HepG2 (cell line): ENCODE results near the gene NCOA1. TPM values are rescaled to one million over a fixed set of nuclear protein-coding genes. Genes with fewer than 3 reads are reported as not detected.

Experiments
- ATAC-seq: fragments of 200-7000 bp; cut with Tn5 transposase; 3 replicates; pipeline ENCODE4 v1.9.1; 2020; ENCODE audit warnings: mild to moderate bottlenecking, moderate library complexity
- BruUV-seq: library from RNA; stranded (reverse); fragments of 400-500 nt; replicated peaks from 2 replicates; lab custom pipeline; 2021; lab: Mats Ljungman, UMichigan
- CTCF ChIA-PET: fragments of 300-600 bp; formaldehyde crosslinking; extraction: SDS; loops from one replicate; lab custom pipeline; 2021; ENCODE audit warnings: low total read pairs, inconsistent platforms, low intra/inter-chr PET ratio; lab: Yijun Ruan, JAX
- POLR2A ChIA-PET: fragments of 350-600 bp; sonication (Branson Sonifier 250); formaldehyde crosslinking; loops from one replicate; lab custom pipeline; 2020; ENCODE audit warnings: antibody characterized with exemption, inconsistent platforms; lab: Yijun Ruan, JAX
- DNase-seq: peaks from one replicate; pipeline ENCODE4 v3.0.0-alpha.2; 2015; ENCODE audit warnings: low spot score
- FAIRE-seq: peaks from 3 replicates; lab custom pipeline; 2011; peaks lifted over from hg19 to GRCh38; lab: Jason Lieb, UNC
- H2AFZ ChIP-seq: one replicate; pipeline ENCODE4 v1.6.1; 2011; ENCODE audit warnings: low read length, inconsistent platforms
- H3K27ac ChIP-seq: fragments of 300-600 bp; 3 replicates; pipeline ENCODE4 v1.8.0; 2011; ENCODE audit warnings: mixed run types, mild to moderate bottlenecking, mixed read lengths, low read length, inconsistent platforms; ENCODE audit not compliant: insufficient read depth; ENCODE audit errors: extremely low read length
- H3K27me3 ChIP-seq, 2 experiments: fragments of 200-600 bp in 1 of 2; 2 replicates in 1 of 2; 3 replicates in 1 of 2; pipeline versions ENCODE4 v1.6.0 to v1.8.0; 2011; ENCODE audit warnings: low read length in 2 of 2, mild to moderate bottlenecking in 2 of 2, moderate library complexity in 2 of 2, inconsistent platforms in 1 of 2; ENCODE audit not compliant: insufficient read depth in 2 of 2, control insufficient read depth in 1 of 2
- H3K36me3 ChIP-seq, 2 experiments: fragments of 200-600 bp in 1 of 2; replicated peaks in 1 of 2; 2 replicates in 1 of 2; 3 replicates in 1 of 2; pipeline versions ENCODE4 v1.5.1 to v1.8.0; 2011; ENCODE audit warnings: low read length in 2 of 2, inconsistent platforms in 1 of 2; ENCODE audit not compliant: insufficient read depth in 2 of 2, control insufficient read depth in 1 of 2
- H3K4me1 ChIP-seq: 2 replicates; pipeline ENCODE4 v1.5.1; 2012; ENCODE audit warnings: low read length, inconsistent platforms; ENCODE audit not compliant: insufficient read depth
- H3K4me2 ChIP-seq: 2 replicates; pipeline ENCODE4 v1.6.0; 2011; ENCODE audit warnings: low read depth, low read length, inconsistent platforms
- H3K4me3 ChIP-seq, 3 experiments: fragments of 200-600 bp in 1 of 3; sonication (generic), shearing (Covaris generic) in 1 of 3; replicated peaks in 1 of 3; 2 replicates each; pipeline ENCODE4 v1.5.1; 2011 to 2016; ENCODE audit warnings: low read length in 3 of 3, inconsistent platforms in 2 of 3, low read depth in 2 of 3, mild to moderate bottlenecking in 2 of 3, control low read depth in 1 of 3, mixed read lengths in 1 of 3; ENCODE audit not compliant: insufficient read depth in 1 of 3
- H3K79me2 ChIP-seq: one replicate; pipeline ENCODE4 v1.6.1; 2011; ENCODE audit warnings: low read length, inconsistent platforms; ENCODE audit not compliant: insufficient read depth
- H3K9ac ChIP-seq: 2 replicates; pipeline ENCODE4 v1.6.0; 2011; ENCODE audit warnings: mild to moderate bottlenecking, low read depth, low read length, inconsistent platforms; ENCODE audit not compliant: insufficient read depth
- H3K9me3 ChIP-seq: 2 replicates; pipeline ENCODE4 v1.5.1; 2012; ENCODE audit warnings: mild to moderate bottlenecking, low read length
- H4K20me1 ChIP-seq: 2 replicates; pipeline ENCODE4 v1.6.0; 2011; ENCODE audit warnings: inconsistent platforms, mild to moderate bottlenecking, low read length, moderate library complexity; ENCODE audit not compliant: insufficient read depth
- ETV6 ChIP-seq: sonication (generic); formaldehyde crosslinking; conservative IDR thresholded peaks from 2 replicates; pipeline ENCODE4 v1.4.0; 2020; ENCODE audit warnings: missing genetic modification reagents
- PRMT3 ChIP-seq: sonication (generic); formaldehyde crosslinking; IDR thresholded peaks from 2 replicates; pipeline ENCODE4 v1.8.1; 2022; ENCODE audit warnings: low read depth, mild to moderate bottlenecking, moderate library complexity, missing genetic modification reagents, borderline replicate concordance
- ZNF484 ChIP-seq: sonication (generic); formaldehyde crosslinking; IDR thresholded peaks from 2 replicates; pipeline ENCODE4 v1.5.1; 2020; ENCODE audit warnings: mild to moderate bottlenecking, low read depth, missing genetic modification reagents, borderline replicate concordance
- WGBS: methylation state at CpG from one replicate; pipeline ENCODE4 v1.1.6; 2017; ENCODE audit warnings: low lambda C conversion rate; 5-methylcytosine and 5-hydroxymethylcytosine counted together
- in situ Hi-C: cut with HindIII; loops from 2 replicates; pipeline ENCODE4 v1.10.0; 2017; ENCODE audit warnings: low pct_unique_long_range_greater_than_20kb; ENCODE audit not compliant: extremely low pct_ligation_motif_present
- intact Hi-C: fragments of 100-400 bp; cut with micrococcal nuclease; formaldehyde crosslinking; loops from one replicate; pipeline ENCODE4 v1.10.0; 2022; ENCODE audit not compliant: unreplicated experiment
- polyA plus RNA-seq, 8 experiments: library from polyadenylated mRNA; depleted of rRNA in 3 of 8; stranded (reverse) in 7 of 8; unstranded in 1 of 8; fragments of >200 nt; fragmentation: Illumina TruSeq in 4 of 8; extraction: Trizol in 4 of 8; gene quantifications; 2 replicates each; pipeline versions ENCODE4 v1.2.1 to v1.2.3, GENCODE V29; 2011 to 2016; ENCODE audit warnings: low read depth in 4 of 8, missing spikeins in 1 of 8, mixed read lengths in 1 of 8; ENCODE audit not compliant: insufficient read depth in 1 of 8
- total RNA-seq, 5 experiments: library from RNA; depleted of rRNA; stranded (reverse); fragments of >200 nt; fragmentation: Illumina TruSeq; extraction: Trizol; gene quantifications; 2 replicates each; pipeline ENCODE4 v1.2.3, GENCODE V29; 2016; ENCODE audit warnings: low read depth in 1 of 5
- TF ChIP-seq, protein P1 (sequence below): sonication (generic); formaldehyde crosslinking; IDR thresholded peaks from 2 replicates; pipeline ENCODE4 v1.4.0; 2020; ENCODE audit warnings: mild to moderate bottlenecking, missing genetic modification reagents
- TF ChIP-seq, protein P2 (sequence below): sonication (generic); formaldehyde crosslinking; IDR thresholded peaks from 2 replicates; pipeline ENCODE4 v1.5.0; 2020; ENCODE audit warnings: missing genetic modification reagents
- TF ChIP-seq, protein P3 (sequence below): sonication (generic); formaldehyde crosslinking; IDR thresholded peaks from 2 replicates; pipeline ENCODE4 v1.4.0; 2020; ENCODE audit warnings: missing genetic modification reagents, mild to moderate bottlenecking, borderline replicate concordance

The NCOA1 gene
- total and polyA plus RNA-seq, 2 of the 13 experiments (the other 11 are each of a cell fraction or from before 2014, with no cell fraction given), result 10.0 to 10.4 TPM

DNA sequence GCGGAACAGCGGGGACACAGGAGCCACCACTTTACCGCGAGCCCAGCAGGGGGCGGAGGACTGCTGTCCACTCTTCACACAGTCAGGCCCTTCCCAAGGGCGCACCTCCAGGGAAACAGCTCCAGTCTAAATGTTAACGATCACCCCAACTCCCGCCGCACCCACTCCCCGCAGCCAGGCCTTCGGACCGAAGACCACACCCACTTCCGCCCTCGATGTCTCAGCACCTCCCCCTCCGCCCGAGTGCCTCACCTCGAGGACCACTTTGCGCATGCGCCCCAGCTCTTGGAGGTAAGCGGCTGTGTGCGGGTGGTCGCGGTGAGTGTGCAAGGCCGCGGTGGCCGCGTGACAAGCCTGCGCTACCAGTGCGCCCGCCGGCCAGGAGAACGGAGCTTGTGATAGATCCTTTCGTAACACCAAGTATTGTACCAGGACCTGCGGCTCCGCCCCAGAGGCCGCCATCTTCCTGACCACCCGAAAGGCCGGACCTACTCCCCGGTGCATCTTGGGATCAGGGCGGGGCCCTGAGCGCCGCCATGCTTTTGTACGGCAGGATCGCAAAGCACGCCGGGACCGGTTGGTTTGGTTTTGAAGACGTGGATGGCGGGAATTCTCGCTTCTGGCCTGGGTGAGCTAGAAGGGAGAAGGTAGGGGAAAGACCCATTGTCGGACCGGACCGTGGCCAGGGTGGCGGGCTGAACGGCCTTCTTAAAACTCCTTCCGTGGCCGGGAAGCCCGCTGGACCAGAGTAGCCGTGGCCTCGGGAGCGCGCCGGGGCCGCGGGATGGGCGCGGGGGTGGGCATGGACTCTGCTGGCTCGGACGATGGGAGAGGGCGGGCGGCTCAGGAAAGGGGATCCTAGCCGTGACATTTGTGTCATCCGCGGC is 302.1 kb downstream of the NCOA1 start, which contains the start of the genes CENPO and PTRHD1:
CENPO (plus strand) TSS at position 552 of the 887 bp plus-strand sequence. CDS start 495 bp downstream, outside the sequence.
PTRHD1 (minus strand) TSS at position 518 of the 887 bp plus-strand sequence; CDS start at position 504, 14 bp downstream.
- H3K9me3 ChIP-seq, result no peaks in the 10 kb centered on the region
- POLR2A ChIA-PET, result interaction anchor here (0.7 to 1.8 kb wide), 19 partner anchors 9 to 866 kb away, joined by 3 to 14 read pairs (median 4); partner anchors contain the start of genes ATAD2B, ITSN2, NCOA1 and SF3B6
- H2AFZ ChIP-seq, result peak within 1 kb of the TSS; percentile 93
- no TSS peak for BruUV-seq
- peak within 1 kb of the TSS; percentile 97 for H3K9ac ChIP-seq
- peaks cover 3 to 20% of the 10 kb centered on the region in 2 experiments; a peak in 4 of 5 replicates for H3K36me3 ChIP-seq
- no peaks in the 10 kb centered on the region for H4K20me1 ChIP-seq
- peak within 1 kb of the TSS; percentile 81 for H3K4me2 ChIP-seq
- DNase-seq (peak; percentile 98), FAIRE-seq (peak; percentile 77), ATAC-seq (peak; percentile 93)
- peaks cover 46% of the 10 kb centered on the region for H3K4me1 ChIP-seq
- intact Hi-C loops, result loop anchor here (1.0 to 2.0 kb wide), 4 partner anchors 34 to 383 kb away; partner anchors contain the start of gene NCOA1
- 0% methylated on average over 54 of the region's 74 CpGs for WGBS
- CTCF ChIA-PET, result interaction anchor here (0.5 to 2.9 kb wide), 2 partner anchors 35 to 1330 kb away, joined by 4 to 25 read pairs; no protein-coding TSS in a partner anchor
- peaks cover 45% of the 10 kb centered on the region for H3K79me2 ChIP-seq
- in situ Hi-C loops, result loop anchor here (10.0 kb wide), 1 partner anchor 298 kb away; the partner anchor contains the start of gene NCOA1
- peak within 1 kb of the TSS; percentile 94 for H3K27ac ChIP-seq
- no peaks in the 10 kb centered on the region; a peak in 1 of 5 replicates for H3K27me3 ChIP-seq
- H3K4me3 ChIP-seq, result peak within 1 kb of the TSS; percentile 85 to 95 (median 86)
- TF ChIP-seq, protein P1, sequence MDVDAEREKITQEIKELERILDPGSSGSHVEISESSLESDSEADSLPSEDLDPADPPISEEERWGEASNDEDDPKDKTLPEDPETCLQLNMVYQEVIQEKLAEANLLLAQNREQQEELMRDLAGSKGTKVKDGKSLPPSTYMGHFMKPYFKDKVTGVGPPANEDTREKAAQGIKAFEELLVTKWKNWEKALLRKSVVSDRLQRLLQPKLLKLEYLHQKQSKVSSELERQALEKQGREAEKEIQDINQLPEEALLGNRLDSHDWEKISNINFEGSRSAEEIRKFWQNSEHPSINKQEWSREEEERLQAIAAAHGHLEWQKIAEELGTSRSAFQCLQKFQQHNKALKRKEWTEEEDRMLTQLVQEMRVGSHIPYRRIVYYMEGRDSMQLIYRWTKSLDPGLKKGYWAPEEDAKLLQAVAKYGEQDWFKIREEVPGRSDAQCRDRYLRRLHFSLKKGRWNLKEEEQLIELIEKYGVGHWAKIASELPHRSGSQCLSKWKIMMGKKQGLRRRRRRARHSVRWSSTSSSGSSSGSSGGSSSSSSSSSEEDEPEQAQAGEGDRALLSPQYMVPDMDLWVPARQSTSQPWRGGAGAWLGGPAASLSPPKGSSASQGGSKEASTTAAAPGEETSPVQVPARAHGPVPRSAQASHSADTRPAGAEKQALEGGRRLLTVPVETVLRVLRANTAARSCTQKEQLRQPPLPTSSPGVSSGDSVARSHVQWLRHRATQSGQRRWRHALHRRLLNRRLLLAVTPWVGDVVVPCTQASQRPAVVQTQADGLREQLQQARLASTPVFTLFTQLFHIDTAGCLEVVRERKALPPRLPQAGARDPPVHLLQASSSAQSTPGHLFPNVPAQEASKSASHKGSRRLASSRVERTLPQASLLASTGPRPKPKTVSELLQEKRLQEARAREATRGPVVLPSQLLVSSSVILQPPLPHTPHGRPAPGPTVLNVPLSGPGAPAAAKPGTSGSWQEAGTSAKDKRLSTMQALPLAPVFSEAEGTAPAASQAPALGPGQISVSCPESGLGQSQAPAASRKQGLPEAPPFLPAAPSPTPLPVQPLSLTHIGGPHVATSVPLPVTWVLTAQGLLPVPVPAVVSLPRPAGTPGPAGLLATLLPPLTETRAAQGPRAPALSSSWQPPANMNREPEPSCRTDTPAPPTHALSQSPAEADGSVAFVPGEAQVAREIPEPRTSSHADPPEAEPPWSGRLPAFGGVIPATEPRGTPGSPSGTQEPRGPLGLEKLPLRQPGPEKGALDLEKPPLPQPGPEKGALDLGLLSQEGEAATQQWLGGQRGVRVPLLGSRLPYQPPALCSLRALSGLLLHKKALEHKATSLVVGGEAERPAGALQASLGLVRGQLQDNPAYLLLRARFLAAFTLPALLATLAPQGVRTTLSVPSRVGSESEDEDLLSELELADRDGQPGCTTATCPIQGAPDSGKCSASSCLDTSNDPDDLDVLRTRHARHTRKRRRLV (CRISPR knock-in tag), result peak; percentile 94
- TF ChIP-seq ZNF484 (CRISPR knock-in tag) (0 out of 2 replicates have a peak, but pooled peaks have one; percentile 29), ETV6 (CRISPR knock-in tag) (peak; percentile 73), PRMT3 (CRISPR knock-in tag) (peak; percentile 34; the same call in 1 of the 2 replicates)
- TF ChIP-seq, protein P2, sequence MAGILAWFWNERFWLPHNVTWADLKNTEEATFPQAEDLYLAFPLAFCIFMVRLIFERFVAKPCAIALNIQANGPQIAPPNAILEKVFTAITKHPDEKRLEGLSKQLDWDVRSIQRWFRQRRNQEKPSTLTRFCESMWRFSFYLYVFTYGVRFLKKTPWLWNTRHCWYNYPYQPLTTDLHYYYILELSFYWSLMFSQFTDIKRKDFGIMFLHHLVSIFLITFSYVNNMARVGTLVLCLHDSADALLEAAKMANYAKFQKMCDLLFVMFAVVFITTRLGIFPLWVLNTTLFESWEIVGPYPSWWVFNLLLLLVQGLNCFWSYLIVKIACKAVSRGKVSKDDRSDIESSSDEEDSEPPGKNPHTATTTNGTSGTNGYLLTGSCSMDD (CRISPR knock-in tag), result no peak
- TF ChIP-seq, protein P3, sequence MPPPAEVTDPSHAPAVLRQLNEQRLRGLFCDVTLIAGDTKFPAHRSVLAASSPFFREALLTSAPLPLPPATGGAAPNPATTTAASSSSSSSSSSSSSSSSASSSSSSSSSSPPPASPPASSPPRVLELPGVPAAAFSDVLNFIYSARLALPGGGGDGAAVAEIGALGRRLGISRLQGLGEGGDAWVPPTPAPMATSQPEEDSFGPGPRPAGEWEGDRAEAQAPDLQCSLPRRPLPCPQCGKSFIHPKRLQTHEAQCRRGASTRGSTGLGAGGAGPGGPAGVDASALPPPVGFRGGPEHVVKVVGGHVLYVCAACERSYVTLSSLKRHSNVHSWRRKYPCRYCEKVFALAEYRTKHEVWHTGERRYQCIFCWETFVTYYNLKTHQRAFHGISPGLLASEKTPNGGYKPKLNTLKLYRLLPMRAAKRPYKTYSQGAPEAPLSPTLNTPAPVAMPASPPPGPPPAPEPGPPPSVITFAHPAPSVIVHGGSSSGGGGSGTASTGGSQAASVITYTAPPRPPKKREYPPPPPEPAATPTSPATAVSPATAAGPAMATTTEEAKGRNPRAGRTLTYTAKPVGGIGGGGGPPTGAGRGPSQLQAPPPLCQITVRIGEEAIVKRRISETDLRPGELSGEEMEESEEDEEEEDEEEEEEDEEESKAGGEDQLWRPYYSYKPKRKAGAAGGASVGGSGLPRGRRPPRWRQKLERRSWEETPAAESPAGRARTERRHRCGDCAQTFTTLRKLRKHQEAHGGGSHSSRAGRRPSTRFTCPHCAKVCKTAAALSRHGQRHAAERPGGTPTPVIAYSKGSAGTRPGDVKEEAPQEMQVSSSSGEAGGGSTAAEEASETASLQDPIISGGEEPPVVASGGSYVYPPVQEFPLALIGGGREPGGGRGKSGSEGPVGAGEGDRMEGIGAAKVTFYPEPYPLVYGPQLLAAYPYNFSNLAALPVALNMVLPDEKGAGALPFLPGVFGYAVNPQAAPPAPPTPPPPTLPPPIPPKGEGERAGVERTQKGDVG (CRISPR knock-in tag), result peak; percentile 37; the same call in 1 of the 2 replicates
